CD4-positive, alpha-beta T cell treated with Interleukin-17A for 4 hours (primary cell): ENCODE data around the gene TBX15.
"Not testable (repeated sequence)": the region's sequence is repeated elsewhere in the genome, so short reads cannot be mapped to it uniquely, and the experiment has no call there.

ENCODE experiments used
- DNase-seq: peaks from one replicate; pipeline ENCODE4 v3.0.0-alpha.2; 2020; ENCODE audit warnings: mixed read lengths

Gene TBX15

DNA sequence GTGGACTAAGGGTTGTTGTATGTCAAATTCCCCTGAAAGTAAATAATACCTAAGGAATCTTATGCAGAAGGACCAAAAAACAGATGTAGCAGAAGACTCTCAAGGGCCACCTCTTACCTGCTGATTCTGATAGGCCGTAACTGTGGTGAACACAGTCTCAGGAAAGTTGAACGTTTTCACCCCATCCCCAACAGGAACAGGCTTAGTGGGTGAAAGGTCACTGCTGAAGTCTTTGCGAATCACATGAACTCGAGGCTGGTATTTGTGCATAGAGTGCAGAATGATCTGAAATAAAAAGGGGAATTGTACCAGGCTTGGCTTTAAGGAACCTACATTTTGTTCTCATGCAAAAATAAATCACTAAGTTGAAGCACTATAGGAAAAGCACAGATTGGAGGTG is 64.8 kb downstream of the TBX15 start:
- DNase-seq = no peak

GRCh38 chr1:118921994-118922393 is 66.1 kb downstream of the TBX15 start:
- DNase-seq = no peak

DNA sequence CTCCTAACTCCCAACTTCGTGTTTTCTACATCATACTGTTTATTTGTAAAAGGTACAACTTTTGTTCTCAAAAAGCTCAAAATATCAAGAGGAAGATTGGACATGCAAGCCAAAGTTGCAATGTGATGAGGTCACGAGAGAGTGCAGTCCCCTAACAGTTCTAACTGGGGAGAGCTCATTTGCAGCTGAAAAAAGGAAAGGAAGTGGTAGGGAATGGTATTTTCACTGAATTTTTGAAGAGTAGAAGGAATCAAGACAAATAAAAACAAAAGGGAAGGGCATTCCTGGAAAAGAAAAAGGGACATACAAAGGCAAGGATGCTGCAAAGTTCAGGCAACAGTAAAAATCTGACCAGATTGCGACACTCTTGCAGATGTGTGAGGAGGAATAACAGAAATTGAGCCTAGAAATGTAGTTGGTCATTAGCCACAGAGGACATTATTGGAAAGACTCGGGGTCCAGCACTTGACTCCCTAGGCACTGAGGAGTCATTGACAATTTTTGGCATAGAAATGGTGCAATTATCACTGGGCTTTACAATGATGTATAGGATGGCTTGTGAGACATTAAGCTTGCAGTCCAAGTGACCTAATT is 67.9 kb downstream of the TBX15 start:
- DNase-seq = no peak

DNA sequence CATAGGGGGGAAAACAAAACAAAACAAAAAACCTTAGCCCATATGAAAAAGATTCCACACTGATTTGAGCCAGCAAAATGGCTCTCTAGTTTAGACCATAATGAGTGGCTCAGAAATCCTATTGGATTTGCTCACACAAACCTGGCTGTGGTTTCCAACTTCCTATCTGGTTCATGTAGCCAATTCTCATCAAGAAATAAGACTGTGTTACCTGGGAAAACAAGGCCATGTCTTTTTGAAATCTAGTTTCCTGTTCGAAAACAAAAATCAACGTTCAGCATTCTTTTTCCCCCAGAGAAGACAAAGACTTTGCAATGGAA is 69.2 kb downstream of the TBX15 start:
- no peak for DNase-seq

DNA sequence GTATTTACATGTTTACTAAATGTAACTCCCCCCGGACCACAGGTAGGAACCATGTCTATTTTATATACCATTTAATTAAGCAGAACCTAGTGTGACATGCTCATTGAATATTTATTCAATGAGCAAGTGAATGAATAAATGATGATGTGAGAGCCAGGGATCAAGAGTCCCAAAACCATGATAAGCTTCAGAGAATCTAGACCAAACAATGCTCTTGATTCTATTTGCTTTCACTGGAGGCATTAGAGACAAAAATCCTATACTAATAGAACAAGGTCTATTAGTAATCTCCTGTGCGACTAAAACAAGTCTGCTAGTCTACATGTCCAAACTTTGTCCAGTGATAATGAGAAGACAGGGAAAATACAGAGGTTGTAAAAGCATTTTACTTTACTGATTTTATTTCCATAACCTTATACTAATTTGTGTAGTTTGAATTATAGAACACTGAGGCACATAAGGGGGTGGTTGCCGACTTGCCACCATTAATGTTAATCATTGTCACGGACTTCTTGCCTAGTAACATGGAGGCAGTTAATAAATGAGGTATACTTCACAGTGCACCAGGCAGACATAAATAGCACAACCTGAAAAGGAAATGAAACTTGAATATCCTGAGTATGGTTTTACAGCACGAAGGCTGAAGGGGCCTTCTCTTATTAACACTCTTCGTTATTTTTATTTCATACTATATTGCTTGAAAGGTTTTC is 69.8 kb downstream of the TBX15 start:
- DNase-seq = no peak

- DNase-seq = not testable (repeated sequence)
Observed at GRCh38 chr1:118916346-118916745, 71.8 kb downstream of the TBX15 start.

GRCh38 chr1:118914379-118915161 is 73.6 kb downstream of the TBX15 start:
- DNase-seq = no peak

DNA sequence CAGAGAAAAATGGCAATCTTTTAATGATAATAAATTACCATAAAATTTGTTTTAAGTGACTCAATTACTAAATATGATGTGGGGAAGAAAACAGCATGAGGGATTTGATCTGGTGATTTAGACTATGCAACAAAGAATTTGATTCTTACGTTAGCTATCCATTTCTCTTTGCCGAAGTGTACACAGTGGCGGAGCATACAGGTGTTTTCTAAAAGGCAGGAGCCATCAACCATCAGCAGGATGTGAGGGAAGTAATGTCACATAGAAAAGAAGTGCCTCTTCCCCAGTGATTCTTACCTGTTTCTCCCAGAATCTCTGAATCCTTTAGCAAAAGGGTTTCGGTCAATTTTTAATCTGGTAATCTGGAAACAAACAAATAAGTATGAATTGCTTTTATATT is 74.3 kb downstream of the TBX15 start:
- DNase-seq = no peak

DNA sequence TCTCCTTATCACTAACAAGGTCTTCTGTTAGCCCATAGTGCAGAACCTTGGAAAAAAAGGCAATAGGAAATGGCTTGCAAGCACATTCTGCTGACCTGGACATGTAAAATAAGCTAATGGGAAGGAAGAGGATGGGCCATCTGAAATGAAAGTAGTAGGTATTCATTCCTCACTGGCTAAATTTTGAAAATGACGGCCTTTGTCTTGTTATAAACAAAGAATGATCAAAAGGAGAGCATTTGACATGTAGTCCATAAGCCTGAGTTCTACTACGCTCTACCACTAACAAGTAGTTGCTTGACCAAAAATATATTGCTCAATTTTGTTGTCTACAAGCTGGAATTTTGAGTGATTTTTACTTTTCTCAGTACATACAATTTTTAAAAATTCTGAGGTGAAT is 75.6 kb downstream of the TBX15 start:
- no peak for DNase-seq

DNA sequence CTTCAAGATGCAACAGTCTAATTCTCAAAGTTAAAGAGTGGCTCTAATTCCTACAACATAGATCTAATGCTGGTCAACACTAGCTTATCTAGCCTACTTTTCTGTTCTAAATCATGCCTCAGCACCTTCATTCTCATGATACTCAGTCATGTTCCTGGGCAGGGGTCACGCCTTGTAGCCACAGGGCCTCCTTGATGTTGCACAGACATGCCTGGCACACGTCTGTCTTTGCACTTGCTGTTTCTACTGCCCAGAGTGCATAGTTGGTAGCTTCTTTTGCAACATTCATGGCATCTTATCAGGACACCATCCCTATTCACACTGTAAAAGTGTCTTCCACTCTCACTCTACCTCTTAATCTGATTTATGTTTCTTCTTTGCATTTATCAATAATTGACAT is 76.6 kb downstream of the TBX15 start:
- no peak for DNase-seq

- DNase-seq = no peak
Observed at GRCh38 chr1:118907466-118907865, 80.7 kb downstream of the TBX15 start.

DNA sequence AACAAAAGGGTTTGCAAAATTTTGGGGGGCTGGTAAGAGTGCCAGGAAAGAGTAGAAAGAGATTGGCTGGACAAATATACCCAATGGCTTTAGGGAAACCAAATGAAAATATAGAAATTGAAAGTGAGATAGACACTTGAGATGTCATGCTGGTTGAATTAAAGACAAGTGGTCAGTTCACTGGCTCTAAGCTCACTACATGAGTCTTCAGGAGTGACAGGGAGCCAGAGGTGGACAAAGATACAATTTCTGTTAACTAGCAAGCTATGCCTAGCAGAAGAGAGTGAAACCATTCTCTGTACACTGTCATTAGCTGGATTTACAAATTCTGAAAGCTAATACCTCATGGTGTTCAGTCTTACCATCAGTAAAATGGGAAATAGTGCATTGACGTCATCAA is 82.5 kb downstream of the TBX15 start:
- DNase-seq = no peak

DNA sequence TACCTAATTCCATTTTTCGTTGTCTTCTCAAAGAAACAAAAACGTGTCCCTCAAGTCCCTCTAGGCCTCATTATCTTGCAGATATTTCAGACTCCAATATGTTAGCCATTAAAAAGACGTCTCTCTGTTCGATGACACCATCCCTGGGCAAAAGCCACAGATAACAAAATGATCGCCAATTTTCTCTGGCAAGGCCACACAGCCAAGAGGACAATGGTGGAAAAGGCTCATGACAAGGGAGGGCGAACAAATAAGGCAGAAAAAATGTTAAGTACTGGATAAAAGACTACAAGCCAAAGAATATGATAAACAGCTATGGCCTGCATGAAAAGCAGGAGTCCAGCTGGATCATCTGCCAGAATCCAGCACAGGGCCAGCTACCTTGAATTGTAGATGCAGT is 82.9 kb downstream of the TBX15 start:
- no peak for DNase-seq

DNA sequence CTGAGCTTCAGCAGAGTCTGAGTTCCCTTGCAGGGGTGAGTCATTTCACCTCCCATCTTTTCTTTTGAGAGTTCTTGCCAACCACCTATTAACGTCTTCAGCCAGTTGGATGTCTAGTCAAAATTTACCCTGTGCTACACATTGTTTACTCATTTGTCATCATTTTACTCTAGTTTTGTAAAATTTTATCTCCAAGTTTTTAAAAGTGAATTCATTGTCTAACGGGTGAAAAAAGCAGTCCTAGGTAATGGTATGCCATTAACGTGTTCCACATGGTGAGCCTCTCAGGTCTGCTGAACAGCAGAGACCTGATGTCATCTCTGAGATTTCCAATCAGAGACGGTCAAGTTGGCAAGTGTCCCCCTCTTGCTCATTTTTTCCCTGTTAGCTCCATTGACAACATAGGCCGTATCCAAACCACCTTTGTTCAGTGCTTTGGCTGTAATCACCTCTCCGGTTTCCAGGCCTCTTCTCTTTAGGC is 85.4 kb downstream of the TBX15 start:
- DNase-seq = no peak

DNA sequence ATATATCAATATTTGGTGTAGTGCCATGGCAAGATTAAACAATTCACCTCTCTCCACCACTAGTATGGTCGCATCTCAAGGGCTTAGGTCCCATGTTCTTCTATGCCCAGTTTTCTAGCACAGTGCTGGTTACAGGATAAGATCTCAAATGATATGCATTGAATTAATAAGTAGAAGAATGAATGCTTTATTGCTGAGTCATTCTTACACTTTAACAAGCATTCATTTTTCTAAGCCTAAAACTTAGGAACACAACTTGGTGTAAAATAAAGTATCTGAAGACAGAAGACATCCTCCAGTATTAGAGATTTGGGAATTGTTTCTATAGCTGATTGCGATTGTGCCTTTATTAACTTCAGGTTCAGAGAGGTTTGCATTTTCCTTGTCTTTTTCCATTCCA is 85.8 kb downstream of the TBX15 start:
- no peak for DNase-seq

GRCh38 chr1:118900643-118901440 is 87.3 kb downstream of the TBX15 start:
- no peak for DNase-seq

DNA sequence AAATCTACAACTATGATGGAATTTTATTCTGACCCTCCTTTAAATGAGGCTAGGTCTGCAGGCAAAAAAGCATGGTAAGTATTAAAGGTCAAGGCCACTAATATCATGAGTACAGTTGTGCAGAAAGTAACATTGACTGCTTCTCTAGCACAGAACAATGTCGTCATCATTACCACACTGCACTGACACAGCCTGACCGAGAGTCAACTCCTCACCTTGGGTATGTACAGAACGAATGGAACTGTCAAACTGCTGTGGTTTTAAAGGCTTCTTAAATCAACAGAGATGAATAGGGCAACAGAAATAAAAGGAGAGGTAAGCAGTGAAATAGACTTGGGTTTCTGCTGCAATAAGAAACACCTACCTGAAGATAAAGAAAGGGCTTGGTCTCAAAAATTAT is 88.8 kb downstream of the TBX15 start:
- no peak for DNase-seq

DNA sequence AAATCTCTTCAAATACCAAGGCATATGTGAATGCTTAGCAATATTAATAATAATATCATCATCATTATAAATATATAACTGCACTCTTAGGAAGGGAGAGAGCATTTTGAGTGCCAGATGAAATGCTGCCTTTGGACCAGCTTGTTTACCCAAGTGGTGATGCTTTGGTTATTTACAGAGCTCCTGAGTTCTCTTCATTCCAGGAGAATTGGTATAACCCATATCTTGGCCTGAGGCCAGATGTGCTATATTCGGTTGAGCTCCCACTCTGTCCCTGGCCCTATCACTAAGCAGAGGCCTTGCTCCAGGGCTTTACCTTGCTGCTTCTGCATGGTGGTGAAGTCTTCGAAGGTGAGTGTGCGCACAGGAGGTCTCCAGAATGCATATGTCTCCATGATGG is 89.4 kb downstream of the TBX15 start:
- DNase-seq = no peak

GRCh38 chr1:118896416-118896815 is 91.7 kb downstream of the TBX15 start:
- no peak for DNase-seq

DNA sequence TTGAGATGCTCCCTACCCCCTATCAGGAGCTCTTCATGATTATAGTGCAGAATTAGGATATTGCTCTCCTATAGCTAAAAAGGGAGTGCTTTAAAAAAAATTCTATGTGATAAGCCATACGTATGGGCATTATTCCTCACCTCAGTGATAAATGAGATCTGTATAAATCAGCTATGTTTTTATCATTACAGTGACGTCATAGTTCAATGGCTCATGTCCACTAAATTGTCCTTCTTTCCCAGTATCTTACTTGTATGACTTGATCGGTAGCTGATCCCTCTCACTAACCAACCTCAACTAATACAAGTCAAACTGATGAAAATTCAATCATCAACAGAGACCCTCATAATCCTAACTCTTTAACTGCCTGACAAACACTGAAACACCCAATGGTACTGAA is 93.3 kb downstream of the TBX15 start:
- no peak for DNase-seq

GRCh38 chr1:118890851-118891384 is 97.2 kb downstream of the TBX15 start:
- no peak for DNase-seq

GRCh38 chr1:118884946-118885345 is 103.2 kb downstream of the TBX15 start:
- no peak for DNase-seq

GRCh38 chr1:118881751-118882150 is 106.4 kb downstream of the TBX15 start:
- DNase-seq = no peak
